GM10266 (cell line): Measurements from ENCODE around the gene TFPI.

ENCODE experiments used
- DNase-seq: peaks from one replicate; pipeline ENCODE4 v3.0.0; 2012; ENCODE audit errors: extremely low spot score
- CTCF ChIP-seq: IDR thresholded peaks from 2 replicates; pipeline ENCODE4 v1.5.1; 2012; ENCODE audit warnings: mild to moderate bottlenecking, low read depth; ENCODE audit not compliant: control insufficient read depth, insufficient read depth; ENCODE audit errors: missing control alignments

TFPI gene

GRCh38 chr2:187424146-187424545 is 130.1 kb downstream of the TFPI start:
- DNase-seq, result no peak
- no peak for TF ChIP-seq CTCF

GRCh38 chr2:187422282-187422681 is 132.0 kb downstream of the TFPI start:
- no peak for DNase-seq
- no peak for TF ChIP-seq CTCF

- TF ChIP-seq CTCF, result no peak
These were observed 132.7 kb downstream of the TFPI start for GRCh38 chr2:187421519-187421918.

GRCh38 chr2:187419808-187420207 is 134.4 kb downstream of the TFPI start:
- no peak for DNase-seq
- no peak for TF ChIP-seq CTCF

More at GRCh38 chr2:187421519-187421918, 132.7 kb downstream of the TFPI start:
- DNase-seq, result no peak

DNA sequence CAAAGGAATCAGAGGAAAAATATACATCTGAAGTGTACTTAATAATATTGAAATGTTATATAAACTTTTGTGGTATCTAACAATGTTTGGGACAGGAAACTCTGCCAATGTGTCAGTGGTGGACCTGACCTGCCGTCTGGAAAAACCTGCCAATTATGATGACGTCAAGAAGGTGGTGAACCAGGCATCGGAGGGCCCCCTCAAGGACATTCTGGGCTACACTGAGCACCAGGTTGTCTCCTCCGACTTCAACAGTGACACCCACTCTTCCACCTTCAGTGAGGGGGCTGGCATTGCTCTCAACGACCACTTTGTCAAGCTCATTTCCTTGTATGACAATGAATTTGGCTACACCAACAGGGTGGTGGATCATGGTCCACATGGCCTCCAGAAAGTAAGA is 138.8 kb downstream of the TFPI start:
- no peak for TF ChIP-seq CTCF

More for the DNA sequence above, 138.8 kb downstream of the TFPI start:
- DNase-seq, result no peak
